ENCODE measurements around the gene USP27X. TPM values are rescaled to one million over a fixed set of nuclear protein-coding genes. Genes with fewer than 3 reads are reported as not detected.

The USP27X gene
- total RNA-seq, result 2.7 and 3.1 TPM in 2 replicates

GRCh38 chrX:49878834-49879655 lies at the start of gene USP27X:
Gene USP27X (plus strand): TSS chrX:49879484. CDS start chrX:49880308, 824 bp downstream.

DNA sequence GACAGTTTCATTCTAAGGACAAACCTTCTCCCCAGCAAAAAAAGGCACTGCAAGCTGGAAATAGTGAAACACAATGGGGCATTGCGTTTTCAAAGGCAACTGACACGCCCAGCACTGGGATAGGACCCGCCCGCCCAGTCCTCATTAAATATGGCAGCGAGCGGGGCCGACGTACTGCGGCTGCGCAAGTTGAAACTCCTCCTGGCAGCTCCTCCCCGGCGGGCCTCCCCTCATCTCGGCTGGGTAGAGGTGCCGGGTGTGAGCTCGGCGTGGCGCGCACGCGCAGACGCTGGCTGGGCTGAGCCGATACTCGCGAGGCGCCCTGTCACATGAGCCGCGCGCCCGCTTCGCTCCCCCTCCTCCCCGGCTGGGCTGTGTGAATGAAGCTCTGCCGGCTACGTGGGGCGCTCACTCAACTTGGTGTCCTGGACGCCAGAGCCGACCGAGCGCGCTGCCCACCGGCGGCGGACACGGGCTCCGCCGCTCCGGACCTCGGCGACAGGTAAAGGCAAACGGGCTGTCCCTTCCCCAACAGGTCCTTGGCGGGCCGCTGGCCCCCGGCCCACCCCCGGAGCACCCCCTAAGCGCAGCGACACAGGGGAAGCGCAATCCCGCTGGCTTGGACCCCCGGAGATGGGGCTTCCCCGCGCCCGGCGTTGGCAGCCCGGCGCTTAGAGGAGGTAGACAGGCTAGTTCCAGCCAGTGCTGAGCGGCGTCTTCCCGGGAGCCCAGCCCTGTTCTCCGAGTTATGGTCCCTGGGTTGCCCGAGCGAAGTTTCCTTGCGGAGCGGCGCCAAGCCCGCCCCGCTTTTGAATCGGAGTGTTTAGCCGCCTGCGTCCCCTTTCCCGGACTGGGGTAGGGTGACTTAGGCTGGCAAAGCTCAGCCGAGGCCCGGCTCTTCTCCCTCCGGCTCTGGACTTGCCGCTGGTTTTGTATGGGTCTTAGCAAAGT lies 43.3 kb downstream of the USP27X start, which contains the start of gene CLCN5:
Gene CLCN5, plus strand, starts transcription at position 306 of the 951 bp plus-strand sequence. CDS start 2,703 bp downstream, outside the sequence.

Other genes with a start within 250 kb of the USP27X start
- gene PAGE1, start 183.5 kb upstream of the USP27X start, total RNA-seq, result not detected in 2 replicates
- not detected in 2 replicates for gene PAGE4, start 50.2 kb upstream of the USP27X start, total RNA-seq
- 12.0 and 16.1 TPM in 2 replicates for gene CLCN5, start 43.1 kb downstream of the USP27X start, total RNA-seq

Data from thoracic aorta endothelial cell (primary cell).